ENCODE measurements around the gene ANKH. TPM values are rescaled to one million over a fixed set of nuclear protein-coding genes. Genes with fewer than 3 reads are reported as not detected.

Gene ANKH
- total and polyA plus RNA-seq, 8 donors: 6.6 to 57.5 (median 10.6) TPM

GRCh38 chr5:14767053-14767452 lies 104.5 kb downstream of the ANKH start:
- intact Hi-C loops (cut with DNase I): no loop called here
- H3K27me3 ChIP-seq: no peaks in the 10 kb centered on the region
- DNase-seq: no peak
- H3K36me3 ChIP-seq: no peaks in the 10 kb centered on the region
- H3K4me3 ChIP-seq: no peak overlapping the region
- no peak for TF ChIP-seq CTCF (IDR thresholded peaks at IDR 0.05)
- no peak for ATAC-seq
- peaks cover 0 to 6% of the 10 kb centered on the region in 2 donors for H3K4me1 ChIP-seq
- H3K27ac ChIP-seq: no peak overlapping the region
- H3K9me3 ChIP-seq: no peaks in the 10 kb centered on the region

GRCh38 chr5:14766584-14766983 lies 105.0 kb downstream of the ANKH start:
- Histone ChIP-seq H3K9me3 (no peaks in the 10 kb centered on the region), H3K27me3 (no peaks in the 10 kb centered on the region), H3K27ac (no peak overlapping the region), H3K4me3 (no peak overlapping the region), H3K36me3 (no peaks in the 10 kb centered on the region), H3K4me1 (peaks cover 0 to 6% of the 10 kb centered on the region in 2 donors)
- no peak for TF ChIP-seq CTCF (IDR thresholded peaks at IDR 0.05)
- no peak for DNase-seq
- ATAC-seq: no peak
- intact Hi-C loops (cut with DNase I): no loop called here

- intact Hi-C loops (cut with DNase I): no loop called here
- DNase-seq: no peak
Observed at GRCh38 chr5:14765587-14765986, 106.0 kb downstream of the ANKH start.

GRCh38 chr5:14762549-14763216 lies 108.9 kb downstream of the ANKH start:
- Histone ChIP-seq H3K27me3 (no peaks in the 10 kb centered on the region), H3K36me3 (no peaks in the 10 kb centered on the region), H3K9me3 (no peaks in the 10 kb centered on the region), H3K4me1 (peaks cover 0 to under 1% of the 10 kb centered on the region in 2 donors), H3K4me3 (no peak overlapping the region), H3K27ac (no peak overlapping the region)
- DNase-seq (no peak), ATAC-seq (no peak)
- intact Hi-C loops (cut with DNase I): no loop called here
- TF ChIP-seq CTCF (IDR thresholded peaks at IDR 0.05): no peak

More at GRCh38 chr5:14765587-14765986, 106.0 kb downstream of the ANKH start:
- Histone ChIP-seq H3K4me1 (peaks cover 0 to 6% of the 10 kb centered on the region in 2 donors), H3K9me3 (no peaks in the 10 kb centered on the region), H3K4me3 (no peak overlapping the region), H3K36me3 (no peaks in the 10 kb centered on the region), H3K27ac (no peak overlapping the region), H3K27me3 (no peaks in the 10 kb centered on the region)
- TF ChIP-seq CTCF (IDR thresholded peaks at IDR 0.05): no peak
- ATAC-seq: no peak

- no peak for DNase-seq
- no peaks in the 10 kb centered on the region for H3K27me3 ChIP-seq
- ATAC-seq: no peak
- no peaks in the 10 kb centered on the region for H3K36me3 ChIP-seq
- H3K27ac ChIP-seq: no peak overlapping the region
- H3K9me3 ChIP-seq: no peaks in the 10 kb centered on the region
- H3K4me1 ChIP-seq: no peaks in the 10 kb centered on the region
- intact Hi-C loops (cut with DNase I): no loop called here
- no peak overlapping the region for H3K4me3 ChIP-seq
- no peak for TF ChIP-seq CTCF (IDR thresholded peaks at IDR 0.05)
Observed at GRCh38 chr5:14760548-14761002, 111.0 kb downstream of the ANKH start.

Measured in left lung (tissue), 10 donors.